HL-60 (cell line): ENCODE measurements around the gene CYSLTR2.

Experiments used
- DNase-seq, 2 experiments: peaks; one replicate each; pipeline ENCODE4 v3.0.0-alpha.2; 2010 to 2020; ENCODE audit warnings: low read depth in 1 of 2, low spot score in 1 of 2
- H3K27ac ChIP-seq: fragments of 250-450 bp; sonication (Bioruptor Pico); replicated peaks from 2 replicates; pipeline ENCODE4 v1.5.1; 2020; ENCODE audit warnings: mild to moderate bottlenecking, moderate library complexity
- H3K27me3 ChIP-seq: fragments of 250-450 bp; sonication (Bioruptor Pico); 2 replicates; pipeline ENCODE4 v1.5.1; 2021; ENCODE audit warnings: mild to moderate bottlenecking, moderate library complexity; ENCODE audit not compliant: insufficient read depth, poor library complexity, severe bottlenecking
- H3K4me3 ChIP-seq: replicated peaks from 2 replicates; pipeline ENCODE4 v1.5.1; 2011; ENCODE audit warnings: mild to moderate bottlenecking, control low read depth, low read length; ENCODE audit not compliant: insufficient read depth
- CTCF ChIP-seq: IDR thresholded peaks from one replicate; pipeline ENCODE4 v1.5.1; 2011; ENCODE audit warnings: low read length, control low read depth, inconsistent platforms; ENCODE audit not compliant: insufficient read depth
- GABPA ChIP-seq: IDR thresholded peaks from 2 replicates; pipeline ENCODE4 v1.6.1; 2012; ENCODE audit warnings: low read depth
- POLR2AphosphoS5 ChIP-seq: IDR thresholded peaks from 2 replicates; pipeline ENCODE4 v1.6.1; 2012; ENCODE audit warnings: low read depth
- SPI1 ChIP-seq: IDR thresholded peaks from 2 replicates; pipeline ENCODE4 v1.6.1; 2012; ENCODE audit warnings: low read depth, mild to moderate bottlenecking, borderline replicate concordance
- TF ChIP-seq, protein P1 (sequence below): IDR thresholded peaks from 2 replicates; pipeline ENCODE4 v1.6.1; 2012; ENCODE audit warnings: low read depth; ENCODE audit not compliant: insufficient replicate concordance

Gene CYSLTR2

GRCh38 chr13:48749699-48750473, 96.2 kb downstream of the CYSLTR2 start:
- TF ChIP-seq GABPA: no peak
- TF ChIP-seq SPI1: no peak
- TF ChIP-seq POLR2AphosphoS5: no peak
- TF ChIP-seq, protein P1, sequence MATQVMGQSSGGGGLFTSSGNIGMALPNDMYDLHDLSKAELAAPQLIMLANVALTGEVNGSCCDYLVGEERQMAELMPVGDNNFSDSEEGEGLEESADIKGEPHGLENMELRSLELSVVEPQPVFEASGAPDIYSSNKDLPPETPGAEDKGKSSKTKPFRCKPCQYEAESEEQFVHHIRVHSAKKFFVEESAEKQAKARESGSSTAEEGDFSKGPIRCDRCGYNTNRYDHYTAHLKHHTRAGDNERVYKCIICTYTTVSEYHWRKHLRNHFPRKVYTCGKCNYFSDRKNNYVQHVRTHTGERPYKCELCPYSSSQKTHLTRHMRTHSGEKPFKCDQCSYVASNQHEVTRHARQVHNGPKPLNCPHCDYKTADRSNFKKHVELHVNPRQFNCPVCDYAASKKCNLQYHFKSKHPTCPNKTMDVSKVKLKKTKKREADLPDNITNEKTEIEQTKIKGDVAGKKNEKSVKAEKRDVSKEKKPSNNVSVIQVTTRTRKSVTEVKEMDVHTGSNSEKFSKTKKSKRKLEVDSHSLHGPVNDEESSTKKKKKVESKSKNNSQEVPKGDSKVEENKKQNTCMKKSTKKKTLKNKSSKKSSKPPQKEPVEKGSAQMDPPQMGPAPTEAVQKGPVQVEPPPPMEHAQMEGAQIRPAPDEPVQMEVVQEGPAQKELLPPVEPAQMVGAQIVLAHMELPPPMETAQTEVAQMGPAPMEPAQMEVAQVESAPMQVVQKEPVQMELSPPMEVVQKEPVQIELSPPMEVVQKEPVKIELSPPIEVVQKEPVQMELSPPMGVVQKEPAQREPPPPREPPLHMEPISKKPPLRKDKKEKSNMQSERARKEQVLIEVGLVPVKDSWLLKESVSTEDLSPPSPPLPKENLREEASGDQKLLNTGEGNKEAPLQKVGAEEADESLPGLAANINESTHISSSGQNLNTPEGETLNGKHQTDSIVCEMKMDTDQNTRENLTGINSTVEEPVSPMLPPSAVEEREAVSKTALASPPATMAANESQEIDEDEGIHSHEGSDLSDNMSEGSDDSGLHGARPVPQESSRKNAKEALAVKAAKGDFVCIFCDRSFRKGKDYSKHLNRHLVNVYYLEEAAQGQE: no peak
- no peak for TF ChIP-seq CTCF
- H3K27ac ChIP-seq: no peak overlapping the region
- no peaks in the 10 kb centered on the region for H3K27me3 ChIP-seq
- no peak for DNase-seq
- no peak overlapping the region for H3K4me3 ChIP-seq

- TF ChIP-seq SPI1 (no peak), CTCF (no peak), POLR2AphosphoS5 (no peak), GABPA (no peak)
- TF ChIP-seq, protein P1: no peak
- H3K4me3 ChIP-seq: no peak overlapping the region
- DNase-seq: no peak
- no peak overlapping the region for H3K27ac ChIP-seq
- H3K27me3 ChIP-seq: no peaks in the 10 kb centered on the region
These were observed 97.1 kb downstream of the CYSLTR2 start for GRCh38 chr13:48750588-48751383.

GRCh38 chr13:48760626-48761025, 106.9 kb downstream of the CYSLTR2 start:
- TF ChIP-seq, protein P1: no peak
- TF ChIP-seq GABPA: no peak
- TF ChIP-seq SPI1: no peak
- TF ChIP-seq CTCF: no peak
- TF ChIP-seq POLR2AphosphoS5: no peak
- no peak overlapping the region for H3K4me3 ChIP-seq
- H3K27me3 ChIP-seq: no peaks in the 10 kb centered on the region
- no peak for DNase-seq
- H3K27ac ChIP-seq: no peak overlapping the region
